ENCODE results near the gene SNAI3. TPM values are rescaled to one million over a fixed set of nuclear protein-coding genes. Genes with fewer than 3 reads are reported as not detected.

The SNAI3 gene
- polyA plus RNA-seq, 1 donor from 2014 or later: not detected

- Histone ChIP-seq H3F3A (ENCODE audit: insufficient read depth, low read length, poor library complexity, severe bottlenecking) (no peaks in the 10 kb centered on the region), H3K9ac (ENCODE audit: low read length) (no peak overlapping the region), H4K20me1 (ENCODE audit: insufficient read depth) (no peaks in the 10 kb centered on the region), H3K79me2 (replicated peaks; ENCODE audit: insufficient read depth, low read length) (no peaks in the 10 kb centered on the region), H3K27ac (ENCODE audit: low read length) (no peak overlapping the region), H3K9me2 (ENCODE audit: insufficient read depth, low read length) (no peaks in the 10 kb centered on the region), H3K27me3 (ENCODE audit: insufficient read depth, low read depth, low read length) (no peaks in the 10 kb centered on the region), H3K4me3 (ENCODE audit: low read length) (no peak overlapping the region), H3K9me3 (ENCODE audit: low read length) (no peaks in the 10 kb centered on the region), H3K4me2 (ENCODE audit: low read length) (no peak overlapping the region), H3K36me3 (ENCODE audit: insufficient read depth, low read length) (no peaks in the 10 kb centered on the region), H2AFZ (ENCODE audit: low read depth, low read length) (no peak overlapping the region)
- no peak for TF ChIP-seq MXI1 (conservative IDR thresholded peaks at IDR 0.05; ENCODE audit: poor library complexity, severe bottlenecking)
- TF ChIP-seq SMC3 (conservative IDR thresholded peaks at IDR 0.05; ENCODE audit: poor library complexity): no peak
- no peak for TF ChIP-seq CTCF (IDR thresholded peaks at IDR 0.05; ENCODE audit: poor library complexity, severe bottlenecking)
- TF ChIP-seq POLR2AphosphoS5 (IDR thresholded peaks at IDR 0.05): no peak
- TF ChIP-seq REST (IDR thresholded peaks at IDR 0.05; ENCODE audit: borderline replicate concordance): no peak
- TF ChIP-seq EZH2 (IDR thresholded peaks at IDR 0.05; ENCODE audit: borderline replicate concordance, insufficient read depth, low read length, poor library complexity, severe bottlenecking): no peak
Observed at GRCh38 chr16:88646345-88647034, 39.8 kb downstream of the SNAI3 start.

- Histone ChIP-seq H3K79me2 (replicated peaks; ENCODE audit: insufficient read depth, low read length) (no peaks in the 10 kb centered on the region), H4K20me1 (ENCODE audit: insufficient read depth) (no peaks in the 10 kb centered on the region), H3K4me2 (ENCODE audit: low read length) (no peak overlapping the region), H3K36me3 (ENCODE audit: insufficient read depth, low read length) (no peaks in the 10 kb centered on the region), H2AFZ (ENCODE audit: low read depth, low read length) (no peak overlapping the region), H3K4me3 (ENCODE audit: low read length) (no peak overlapping the region), H3K9me3 (ENCODE audit: low read length) (no peaks in the 10 kb centered on the region), H3F3A (ENCODE audit: insufficient read depth, low read length, poor library complexity, severe bottlenecking) (no peaks in the 10 kb centered on the region), H3K9me2 (ENCODE audit: insufficient read depth, low read length) (no peaks in the 10 kb centered on the region), H3K9ac (ENCODE audit: low read length) (no peak overlapping the region), H3K27ac (ENCODE audit: low read length) (no peak overlapping the region), H3K27me3 (ENCODE audit: insufficient read depth, low read depth, low read length) (no peaks in the 10 kb centered on the region)
- TF ChIP-seq TAF1 (IDR thresholded peaks at IDR 0.05; ENCODE audit: low read depth): no peak
- no peak for TF ChIP-seq RAD21 (conservative IDR thresholded peaks at IDR 0.05)
- TF ChIP-seq POLR2AphosphoS5 (IDR thresholded peaks at IDR 0.05): no peak
- TF ChIP-seq CTCF (IDR thresholded peaks at IDR 0.05; ENCODE audit: poor library complexity, severe bottlenecking): no peak
- no peak for TF ChIP-seq REST (IDR thresholded peaks at IDR 0.05; ENCODE audit: borderline replicate concordance)
- no peak for TF ChIP-seq SMC3 (conservative IDR thresholded peaks at IDR 0.05; ENCODE audit: poor library complexity)
- TF ChIP-seq EP300 (conservative IDR thresholded peaks at IDR 0.05; ENCODE audit: poor library complexity, severe bottlenecking): no peak
- TF ChIP-seq MXI1 (conservative IDR thresholded peaks at IDR 0.05; ENCODE audit: poor library complexity, severe bottlenecking): no peak
- no peak for TF ChIP-seq EZH2 (IDR thresholded peaks at IDR 0.05; ENCODE audit: borderline replicate concordance, insufficient read depth, low read length, poor library complexity, severe bottlenecking)
Observed at GRCh38 chr16:88645941-88646340, 40.4 kb downstream of the SNAI3 start.
